CD4-positive, alpha-beta T cell treated with Interleukin-2 at 100 ng/mL for 4 hours (primary cell): ENCODE results near the gene BANP.
"Not testable (repeated sequence)": the region's sequence is repeated elsewhere in the genome, so short reads cannot be mapped to it uniquely, and the experiment has no call there.

Experiments used
- DNase-seq: peaks from one replicate; pipeline ENCODE4 v3.0.0-alpha.2; 2020; ENCODE audit warnings: low spot score

The BANP gene

GRCh38 chr16:88086571-88087516, 135.6 kb downstream of the BANP start:
- no peak for DNase-seq

DNA sequence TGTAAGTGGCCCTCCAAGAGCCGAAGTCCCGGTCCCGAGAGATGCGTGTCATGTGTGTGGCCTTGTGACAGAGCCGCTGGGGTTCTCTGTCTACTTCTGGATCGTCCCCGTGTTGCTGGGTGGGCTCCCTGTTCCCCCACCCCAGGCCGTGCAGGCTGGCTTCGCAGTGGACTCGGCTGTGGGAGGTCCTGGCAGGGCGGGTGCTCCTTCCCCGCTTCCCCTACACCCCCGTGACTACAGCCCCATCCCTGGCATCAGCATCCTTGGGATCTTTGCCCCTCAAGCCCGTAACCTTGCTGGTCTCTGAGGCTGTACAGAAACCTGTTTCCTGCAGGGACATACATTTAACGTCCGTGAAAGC, 136.3 kb downstream of the BANP start:
- DNase-seq: no peak

DNA sequence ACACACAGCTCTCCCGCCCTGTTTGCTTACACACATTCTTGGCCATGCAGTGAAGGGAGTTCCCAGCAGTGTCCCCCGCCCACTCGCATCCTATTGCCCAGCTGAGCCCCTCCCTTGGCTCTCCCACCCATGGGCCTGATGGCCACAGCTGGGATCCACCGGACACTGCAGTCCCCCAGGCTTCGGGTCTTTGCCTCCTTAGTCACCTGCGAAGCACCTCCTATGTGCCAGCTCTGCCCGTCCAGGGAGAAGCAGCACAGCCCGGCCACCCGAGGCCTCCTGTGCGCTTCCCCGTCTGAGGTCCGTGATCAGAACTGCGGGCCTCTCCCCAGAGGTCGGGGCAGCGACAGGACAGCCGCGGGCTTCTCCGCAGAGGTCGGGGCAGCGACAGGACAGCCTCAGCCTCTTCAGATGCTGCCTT, 136.9 kb downstream of the BANP start:
- no peak for DNase-seq

GRCh38 chr16:88088611-88089010, 137.4 kb downstream of the BANP start:
- DNase-seq: not testable (repeated sequence)

- DNase-seq: not testable (repeated sequence)
These were observed 137.8 kb downstream of the BANP start for GRCh38 chr16:88089071-88089470.

- not testable (repeated sequence) for DNase-seq
These were observed 138.6 kb downstream of the BANP start for GRCh38 chr16:88089632-88090376.

GRCh38 chr16:88090377-88091175, 139.3 kb downstream of the BANP start:
- not testable (repeated sequence) for DNase-seq

- not testable (repeated sequence) for DNase-seq
These were observed 140.2 kb downstream of the BANP start for GRCh38 chr16:88091221-88091971.

DNA sequence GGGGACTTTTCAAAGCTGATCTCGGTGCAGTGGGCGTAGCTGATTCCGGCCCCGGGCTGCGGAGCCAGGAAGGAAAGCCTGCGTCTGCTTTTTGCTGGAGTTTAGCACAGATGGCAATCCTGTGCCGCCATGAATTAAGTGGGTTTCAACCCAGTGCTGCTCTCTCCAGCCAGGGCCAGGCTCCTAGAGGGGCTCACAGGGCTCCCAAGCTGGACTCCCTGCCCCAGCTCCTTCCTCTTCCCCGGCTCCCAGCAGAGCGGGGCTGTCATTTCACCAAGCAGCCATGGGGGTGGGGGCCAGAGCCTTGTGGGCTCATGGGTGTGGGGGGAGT, 140.7 kb downstream of the BANP start:
- DNase-seq: not testable (repeated sequence)

GRCh38 chr16:88092791-88093555, 141.7 kb downstream of the BANP start:
- not testable (repeated sequence) for DNase-seq

- DNase-seq: not testable (repeated sequence)
These were observed 142.5 kb downstream of the BANP start for GRCh38 chr16:88093556-88094252.

DNA sequence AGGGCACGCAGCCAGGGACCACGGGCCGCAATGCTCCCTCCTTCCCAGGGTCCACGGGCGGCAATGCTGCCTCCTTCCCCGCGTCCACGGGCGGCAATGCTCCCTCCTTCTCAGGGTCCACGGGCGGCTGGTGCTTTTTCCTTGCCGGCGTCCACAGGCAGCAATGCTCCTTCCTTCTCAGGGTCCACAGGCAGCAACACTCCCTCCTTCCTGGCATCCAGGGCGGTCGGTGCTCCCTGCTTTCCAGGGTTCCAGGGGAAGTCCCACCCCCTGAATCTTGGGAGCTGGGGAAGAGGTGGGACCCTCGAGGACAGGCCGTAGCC, 143.0 kb downstream of the BANP start:
- DNase-seq: not testable (repeated sequence)

DNA sequence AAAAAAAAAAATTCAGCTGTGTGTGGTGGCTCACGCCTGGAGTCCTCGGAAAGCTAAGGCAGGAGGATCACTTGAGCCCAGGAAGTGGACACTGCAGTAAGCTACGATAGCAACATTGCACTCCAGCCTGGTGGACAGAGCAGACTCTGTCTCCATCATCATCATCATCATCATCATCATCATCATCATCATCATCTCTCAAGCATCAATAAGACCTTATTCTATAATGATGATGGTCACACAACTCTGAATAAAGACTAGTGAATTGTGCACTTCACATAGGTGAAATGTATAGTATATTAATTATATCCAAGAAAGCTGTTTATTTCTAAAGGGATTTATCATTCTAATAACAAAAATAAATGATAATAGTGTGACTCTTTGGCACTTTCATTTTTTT, 143.7 kb downstream of the BANP start:
- DNase-seq: not testable (repeated sequence)

DNA sequence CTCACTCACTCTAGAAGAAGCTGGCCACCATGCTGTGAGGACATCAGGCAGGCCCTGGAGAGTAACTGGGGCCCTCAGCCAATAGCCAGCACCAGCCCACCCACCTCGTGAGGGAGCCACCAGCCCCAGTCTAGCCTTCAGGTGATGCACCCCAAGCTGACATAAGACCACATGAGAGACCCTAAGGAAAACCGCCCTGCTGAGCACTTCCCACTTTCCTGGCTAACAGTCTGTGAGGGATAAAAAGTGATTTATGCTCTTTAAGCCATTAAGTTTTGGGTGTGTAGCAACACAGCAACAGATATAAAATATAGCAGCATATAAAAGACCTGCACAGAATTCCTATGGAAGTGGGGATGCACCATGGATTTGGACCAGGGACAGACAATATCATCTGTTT, 145.4 kb downstream of the BANP start:
- DNase-seq: not testable (repeated sequence)

DNA sequence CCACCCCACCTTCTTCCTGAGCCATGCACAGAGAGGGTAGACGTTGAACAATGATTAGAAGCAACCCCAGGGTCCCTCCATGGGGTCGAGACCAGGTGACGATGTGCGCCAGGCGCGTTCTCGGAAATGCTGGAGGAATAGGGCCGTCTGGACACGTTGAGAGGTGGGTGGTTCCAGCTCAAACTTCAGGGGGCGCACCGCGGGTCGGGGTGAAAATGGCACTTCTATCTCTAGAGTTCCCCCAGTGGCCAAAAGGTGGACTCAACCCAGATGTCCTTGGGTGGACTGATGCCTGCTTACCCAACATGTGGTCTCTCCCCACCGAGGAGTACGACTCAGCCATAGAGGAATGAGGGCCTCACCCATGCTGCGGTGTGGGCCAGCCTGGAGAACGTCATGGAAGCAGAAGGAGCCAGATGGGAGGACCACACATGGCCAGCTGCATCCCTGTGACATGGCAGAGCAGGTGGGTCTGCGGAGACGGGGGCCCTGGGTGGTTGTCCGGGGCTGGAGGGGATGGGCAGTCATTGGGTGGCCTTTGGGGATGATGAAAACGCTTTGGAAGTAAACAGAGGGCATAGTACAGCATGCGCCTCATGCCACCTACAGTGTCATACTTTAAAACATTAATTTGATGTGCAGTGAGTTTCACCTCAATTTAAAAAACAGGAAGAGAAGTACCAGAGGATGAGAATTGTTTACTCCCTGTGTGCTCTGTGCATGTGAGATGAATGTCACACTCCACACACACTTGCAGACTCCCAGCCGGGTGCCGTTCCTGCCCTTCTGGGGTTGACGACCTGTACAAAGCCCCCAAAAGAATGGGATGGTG, 147.7 kb downstream of the BANP start:
- not testable (repeated sequence) for DNase-seq

- no peak for DNase-seq
These were observed 148.3 kb downstream of the BANP start for GRCh38 chr16:88099563-88099890.

DNA sequence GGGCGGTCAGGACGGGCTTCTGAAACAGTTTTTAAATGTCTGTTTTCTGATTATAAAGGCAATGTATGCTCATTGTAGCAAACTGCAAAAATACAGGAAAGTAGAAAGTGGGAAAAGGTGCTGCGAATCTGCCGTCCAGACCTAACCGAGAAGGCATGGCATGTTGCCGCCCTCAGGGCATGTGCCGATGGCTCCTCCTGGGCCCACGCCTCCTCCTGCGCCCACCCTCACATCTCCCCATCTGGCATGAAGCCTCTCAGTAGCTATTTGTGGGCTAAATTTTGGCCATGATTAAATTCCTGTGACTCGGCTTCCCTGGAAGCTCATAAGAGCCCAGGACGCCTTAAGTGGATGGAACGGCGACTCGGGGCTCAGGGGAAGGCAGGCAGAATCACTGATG, 148.7 kb downstream of the BANP start:
- not testable (repeated sequence) for DNase-seq

GRCh38 chr16:88100801-88101622, 149.8 kb downstream of the BANP start:
- not testable (repeated sequence) for DNase-seq
